H1 (cell line): ENCODE data around the gene PCDHA9.

Experiments
- BRCA1 ChIP-seq: IDR thresholded peaks from 2 replicates; pipeline ENCODE4 v1.6.1; 2012; ENCODE audit warnings: low read depth, low read length, improper control_type of control experiment
- CHD1 ChIP-seq: IDR thresholded peaks from 2 replicates; pipeline ENCODE4 v1.6.1; 2012; ENCODE audit warnings: low read depth, low read length, improper control_type of control experiment
- POLR2AphosphoS5 ChIP-seq: IDR thresholded peaks from 2 replicates; pipeline ENCODE4 v1.6.1; 2011; ENCODE audit warnings: low read depth, low read length
- RFX5 ChIP-seq: IDR thresholded peaks from 2 replicates; pipeline ENCODE4 v1.6.1; 2011; ENCODE audit warnings: low read depth, low read length, improper control_type of control experiment, borderline replicate concordance
- SIN3A ChIP-seq, 2 experiments: IDR thresholded peaks in 1 of 2; conservative IDR thresholded peaks in 1 of 2; 2 replicates each; pipeline ENCODE4 v1.6.1; 2011 to 2012; ENCODE audit warnings: low read length in 2 of 2, improper control_type of control experiment in 1 of 2, low read depth in 1 of 2, mild to moderate bottlenecking in 1 of 2
- TAF1 ChIP-seq: IDR thresholded peaks from 2 replicates; pipeline ENCODE4 v1.6.1; 2011; ENCODE audit warnings: mild to moderate bottlenecking, low read depth, low read length
- TF ChIP-seq, protein P1 (sequence below), 3 experiments: IDR thresholded peaks; 1 replicate in 2 of 3; 2 replicates in 1 of 3; pipeline versions ENCODE4 v1.5.1 to v1.6.1; 2011; ENCODE audit warnings: low read length in 3 of 3, mild to moderate bottlenecking in 3 of 3, inconsistent platforms in 2 of 3, low read depth in 1 of 3, moderate library complexity in 1 of 3; ENCODE audit not compliant: insufficient read depth in 1 of 3; ENCODE audit errors: control extremely low read depth in 1 of 3

DNA sequence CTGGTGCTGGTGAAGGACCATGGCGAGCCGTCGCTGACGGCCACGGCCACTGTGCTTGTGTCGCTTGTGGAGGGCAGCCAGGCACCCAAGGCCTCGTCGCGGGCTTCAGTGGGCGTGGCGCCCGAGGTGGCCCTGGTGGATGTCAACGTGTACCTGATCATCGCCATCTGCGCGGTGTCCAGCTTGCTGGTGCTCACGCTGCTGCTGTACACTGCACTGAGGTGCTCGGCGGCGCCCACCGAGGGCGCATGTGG, 9.7 kb downstream of the PCDHA9 start:
- TF ChIP-seq, protein P1, sequence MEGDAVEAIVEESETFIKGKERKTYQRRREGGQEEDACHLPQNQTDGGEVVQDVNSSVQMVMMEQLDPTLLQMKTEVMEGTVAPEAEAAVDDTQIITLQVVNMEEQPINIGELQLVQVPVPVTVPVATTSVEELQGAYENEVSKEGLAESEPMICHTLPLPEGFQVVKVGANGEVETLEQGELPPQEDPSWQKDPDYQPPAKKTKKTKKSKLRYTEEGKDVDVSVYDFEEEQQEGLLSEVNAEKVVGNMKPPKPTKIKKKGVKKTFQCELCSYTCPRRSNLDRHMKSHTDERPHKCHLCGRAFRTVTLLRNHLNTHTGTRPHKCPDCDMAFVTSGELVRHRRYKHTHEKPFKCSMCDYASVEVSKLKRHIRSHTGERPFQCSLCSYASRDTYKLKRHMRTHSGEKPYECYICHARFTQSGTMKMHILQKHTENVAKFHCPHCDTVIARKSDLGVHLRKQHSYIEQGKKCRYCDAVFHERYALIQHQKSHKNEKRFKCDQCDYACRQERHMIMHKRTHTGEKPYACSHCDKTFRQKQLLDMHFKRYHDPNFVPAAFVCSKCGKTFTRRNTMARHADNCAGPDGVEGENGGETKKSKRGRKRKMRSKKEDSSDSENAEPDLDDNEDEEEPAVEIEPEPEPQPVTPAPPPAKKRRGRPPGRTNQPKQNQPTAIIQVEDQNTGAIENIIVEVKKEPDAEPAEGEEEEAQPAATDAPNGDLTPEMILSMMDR (IDR thresholded peaks at IDR 0.05; ENCODE audit: control extremely low read depth in 1 of 3, insufficient read depth in 1 of 3, low read depth in 1 of 3, low read length in 3 of 3): no peak
- TF ChIP-seq SIN3A (conservative IDR thresholded peaks at IDR 0.05 in 1 of 2, IDR thresholded peaks at IDR 0.05 in 1 of 2; ENCODE audit: low read depth in 1 of 2, low read length in 2 of 2) (no peak), CHD1 (no peak), TAF1 (no peak), BRCA1 (no peak), POLR2AphosphoS5 (no peak), RFX5 (no peak)
